Mononuclear cell (primary cell): ENCODE measurements around the gene LTBP1. TPM values are rescaled to one million over a fixed set of nuclear protein-coding genes. Genes with fewer than 3 reads are reported as not detected.

ENCODE experiments used
- H3K27me3 ChIP-seq: 2 replicates; pipeline ENCODE4 v1.6.0; 2011; ENCODE audit warnings: low read length, control low read depth; ENCODE audit not compliant: insufficient read depth
- H3K4me1 ChIP-seq: 2 replicates; pipeline ENCODE4 v1.5.1; 2011; ENCODE audit warnings: mild to moderate bottlenecking, low read length, control low read depth; ENCODE audit not compliant: insufficient read depth
- H3K4me3 ChIP-seq: 2 replicates; pipeline ENCODE4 v1.5.1; 2011; ENCODE audit warnings: mild to moderate bottlenecking, low read length, moderate library complexity
- H3K9me3 ChIP-seq: 2 replicates; pipeline ENCODE4 v1.5.1; 2011; ENCODE audit warnings: low read depth, mild to moderate bottlenecking, control low read depth, low read length
- total RNA-seq: library from RNA; depleted of rRNA; stranded (reverse); fragments of >200 nt; gene quantifications from one replicate; pipeline ENCODE4 v1.2.3, GENCODE V29; 2012

The LTBP1 gene
- total RNA-seq, 1 donor, result 13.6 TPM

DNA sequence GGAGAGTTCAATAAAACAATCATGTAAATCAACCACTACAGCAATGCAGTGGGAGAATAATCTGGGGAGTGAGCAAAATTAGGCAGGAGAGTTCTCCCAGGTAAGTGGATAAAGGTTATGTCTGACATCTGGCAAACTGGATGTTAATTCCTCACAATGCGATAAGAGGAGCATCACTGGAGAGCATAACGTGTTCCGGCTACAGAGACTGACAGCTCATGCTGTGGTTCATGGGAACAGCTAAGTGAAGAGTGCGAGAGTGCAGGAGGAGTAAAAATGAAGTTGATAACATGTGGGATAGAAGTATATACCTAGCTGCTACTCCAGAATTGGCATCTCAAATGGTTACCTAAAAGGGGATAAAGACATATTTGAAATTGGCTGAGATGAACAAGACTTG, 153.2 kb downstream of the LTBP1 start:
- no peak overlapping the region for H3K4me3 ChIP-seq
- H3K27me3 ChIP-seq, result peaks cover 3% of the 10 kb centered on the region
- no peaks in the 10 kb centered on the region for H3K4me1 ChIP-seq
- no peaks in the 10 kb centered on the region for H3K9me3 ChIP-seq

DNA sequence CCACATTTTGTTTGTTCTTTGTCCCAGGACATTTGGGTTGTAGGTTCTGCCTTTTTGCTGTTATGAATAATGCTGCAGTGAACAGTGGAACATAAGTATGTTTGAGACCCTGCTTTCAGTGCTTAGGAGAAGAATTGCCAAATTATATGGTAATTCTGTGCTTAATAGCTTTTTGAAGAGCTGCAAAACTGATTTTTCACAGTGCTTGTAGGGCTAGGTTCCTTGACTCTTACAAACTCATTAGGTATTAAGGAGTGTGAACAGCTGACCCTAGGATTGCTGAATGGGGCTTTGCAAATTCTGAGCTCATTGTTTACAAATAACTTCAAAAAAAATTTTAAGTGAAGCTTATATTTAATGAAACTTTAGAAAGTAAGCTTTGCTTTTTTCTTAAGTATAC, 154.2 kb downstream of the LTBP1 start:
- no peak overlapping the region for H3K4me3 ChIP-seq
- no peaks in the 10 kb centered on the region for H3K4me1 ChIP-seq
- H3K9me3 ChIP-seq, result no peaks in the 10 kb centered on the region
- peaks cover 3% of the 10 kb centered on the region for H3K27me3 ChIP-seq

DNA sequence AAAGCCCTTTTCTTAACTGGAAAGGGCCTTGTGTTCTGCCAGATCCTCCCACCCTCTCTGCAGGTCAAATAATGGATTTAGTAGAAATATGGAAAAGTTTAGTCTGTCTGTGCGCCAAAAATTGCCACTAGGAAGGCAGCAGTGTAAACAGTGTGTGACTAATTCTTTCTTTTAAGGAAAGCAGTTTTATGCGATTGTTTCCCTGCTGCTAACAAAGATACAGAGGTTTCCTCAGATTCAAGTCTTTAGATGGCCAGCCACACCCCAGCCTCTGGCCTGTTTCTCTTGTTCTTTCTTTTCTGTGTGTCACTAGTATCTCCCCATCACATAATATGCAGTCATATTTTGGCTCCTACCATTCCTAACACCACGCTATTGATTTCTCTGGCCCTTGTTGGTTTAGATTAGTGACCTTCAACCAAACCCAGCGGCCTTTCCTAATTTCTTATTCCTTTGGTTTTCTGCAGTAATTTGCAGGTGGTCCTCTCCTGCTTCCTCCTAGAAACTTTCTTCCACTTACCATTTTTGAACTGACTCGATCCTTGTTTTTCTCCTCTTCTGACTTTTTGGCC, 157.4 kb downstream of the LTBP1 start:
- H3K4me1 ChIP-seq, result no peaks in the 10 kb centered on the region
- H3K27me3 ChIP-seq, result peaks cover 3% of the 10 kb centered on the region
- H3K4me3 ChIP-seq, result no peak overlapping the region
- H3K9me3 ChIP-seq, result no peaks in the 10 kb centered on the region

DNA sequence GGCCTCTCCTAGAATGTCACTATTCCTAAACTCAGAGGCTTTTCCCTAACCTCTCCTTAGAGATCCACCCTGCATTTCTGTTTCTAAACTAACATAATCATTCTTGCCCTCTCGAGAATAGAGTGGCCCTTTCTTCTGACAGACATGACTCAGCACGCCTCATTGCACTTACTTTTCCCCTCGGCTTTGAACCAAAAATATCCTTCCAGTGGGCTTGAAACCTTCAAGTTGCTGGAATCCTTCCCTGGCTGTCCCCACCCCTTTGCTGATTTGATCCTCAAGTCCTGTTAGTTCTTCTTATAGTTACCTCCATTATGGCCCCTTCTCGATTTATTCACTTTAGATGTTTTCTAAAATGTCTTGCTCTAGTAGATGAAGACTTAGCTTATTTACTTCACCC, 158.0 kb downstream of the LTBP1 start:
- no peaks in the 10 kb centered on the region for H3K9me3 ChIP-seq
- peaks cover 3% of the 10 kb centered on the region for H3K27me3 ChIP-seq
- no peaks in the 10 kb centered on the region for H3K4me1 ChIP-seq
- H3K4me3 ChIP-seq, result no peak overlapping the region

- Histone ChIP-seq H3K27me3 (peaks cover 3% of the 10 kb centered on the region), H3K9me3 (no peaks in the 10 kb centered on the region)
Observed at GRCh38 chr2:33106115-33106514, 159.4 kb downstream of the LTBP1 start.

DNA sequence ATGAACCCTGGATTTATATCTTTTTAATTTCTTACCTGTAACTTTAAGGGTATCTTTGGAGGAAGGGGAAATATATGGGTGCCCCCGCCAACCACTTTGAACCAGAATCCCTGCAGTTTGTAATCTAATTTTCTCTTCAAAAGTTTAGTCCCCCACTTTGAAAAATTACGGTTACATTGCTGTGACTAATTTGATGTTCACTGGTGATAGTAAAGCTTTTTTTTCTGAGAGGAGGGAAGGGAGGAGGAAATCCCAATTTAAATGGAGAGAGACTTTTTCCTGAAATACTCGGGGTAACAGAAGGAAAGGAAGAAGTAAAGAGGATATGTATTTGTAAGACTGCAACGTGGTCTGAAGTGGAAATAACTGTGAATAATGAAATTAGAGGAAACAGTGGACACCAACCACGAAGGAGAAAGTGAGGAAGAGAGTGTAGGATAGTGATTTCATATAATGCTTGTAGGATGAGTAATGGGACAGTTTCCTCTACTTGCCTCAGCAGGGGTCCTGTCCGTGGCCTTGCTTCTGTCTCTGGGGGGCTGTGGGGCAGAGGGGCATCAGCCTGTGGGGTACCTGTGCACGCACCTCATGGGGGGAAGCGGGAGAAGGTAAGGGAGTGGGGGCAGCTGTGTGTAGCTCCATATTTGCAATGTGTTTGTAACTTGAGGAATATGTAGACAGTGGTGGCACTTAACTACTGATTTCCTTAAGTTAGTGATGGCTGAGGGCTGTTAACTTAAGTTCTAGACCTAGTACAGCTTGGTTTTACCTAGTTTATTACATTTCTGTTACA, 161.1 kb downstream of the LTBP1 start:
- no peaks in the 10 kb centered on the region for H3K9me3 ChIP-seq
- H3K27me3 ChIP-seq, result no peaks in the 10 kb centered on the region
- H3K4me3 ChIP-seq, result no peak overlapping the region
- no peaks in the 10 kb centered on the region for H3K4me1 ChIP-seq

More at GRCh38 chr2:33106115-33106514, 159.4 kb downstream of the LTBP1 start:
- Histone ChIP-seq H3K4me1 (no peaks in the 10 kb centered on the region), H3K4me3 (no peak overlapping the region)

GRCh38 chr2:33108483-33109443, 162.0 kb downstream of the LTBP1 start:
- no peaks in the 10 kb centered on the region for H3K27me3 ChIP-seq
- H3K4me3 ChIP-seq, result no peak overlapping the region
- no peaks in the 10 kb centered on the region for H3K9me3 ChIP-seq
- no peaks in the 10 kb centered on the region for H3K4me1 ChIP-seq

DNA sequence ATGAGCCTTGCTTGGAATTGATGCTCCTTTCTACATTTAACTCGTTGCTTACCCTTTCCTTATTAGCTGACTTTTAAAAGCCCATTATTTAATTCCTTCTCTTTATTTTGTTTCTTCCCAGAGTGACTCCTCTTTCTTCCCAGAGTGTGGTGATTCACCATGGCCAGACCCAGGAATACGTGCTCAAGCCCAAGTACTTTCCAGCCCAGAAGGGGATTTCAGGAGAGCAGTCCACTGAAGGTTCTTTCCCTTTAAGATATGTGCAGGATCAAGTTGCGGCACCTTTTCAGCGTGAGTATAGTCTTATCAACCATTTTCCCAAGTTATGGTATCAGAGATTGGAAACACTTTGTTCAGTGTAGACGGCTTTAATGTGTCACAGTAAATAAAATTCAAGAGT, 163.7 kb downstream of the LTBP1 start:
- no peaks in the 10 kb centered on the region for H3K9me3 ChIP-seq
- no peak overlapping the region for H3K4me3 ChIP-seq
- H3K4me1 ChIP-seq, result no peaks in the 10 kb centered on the region
- H3K27me3 ChIP-seq, result no peaks in the 10 kb centered on the region

GRCh38 chr2:33111002-33111446, 164.3 kb downstream of the LTBP1 start:
- no peak overlapping the region for H3K4me3 ChIP-seq
- H3K9me3 ChIP-seq, result no peaks in the 10 kb centered on the region
- H3K27me3 ChIP-seq, result no peaks in the 10 kb centered on the region
- no peaks in the 10 kb centered on the region for H3K4me1 ChIP-seq

- no peaks in the 10 kb centered on the region for H3K27me3 ChIP-seq
- no peak overlapping the region for H3K4me3 ChIP-seq
- H3K9me3 ChIP-seq, result no peaks in the 10 kb centered on the region
- no peaks in the 10 kb centered on the region for H3K4me1 ChIP-seq
Observed at GRCh38 chr2:33115196-33115595, 168.4 kb downstream of the LTBP1 start.

- Histone ChIP-seq H3K4me3 (no peak overlapping the region), H3K4me1 (no peaks in the 10 kb centered on the region), H3K27me3 (no peaks in the 10 kb centered on the region), H3K9me3 (no peaks in the 10 kb centered on the region)
Observed at GRCh38 chr2:33115728-33116127, 169.0 kb downstream of the LTBP1 start.

- H3K4me1 ChIP-seq, result no peaks in the 10 kb centered on the region
- H3K9me3 ChIP-seq, result no peaks in the 10 kb centered on the region
- no peaks in the 10 kb centered on the region for H3K27me3 ChIP-seq
- no peak overlapping the region for H3K4me3 ChIP-seq
Observed at GRCh38 chr2:33116799-33117198, 170.0 kb downstream of the LTBP1 start.

DNA sequence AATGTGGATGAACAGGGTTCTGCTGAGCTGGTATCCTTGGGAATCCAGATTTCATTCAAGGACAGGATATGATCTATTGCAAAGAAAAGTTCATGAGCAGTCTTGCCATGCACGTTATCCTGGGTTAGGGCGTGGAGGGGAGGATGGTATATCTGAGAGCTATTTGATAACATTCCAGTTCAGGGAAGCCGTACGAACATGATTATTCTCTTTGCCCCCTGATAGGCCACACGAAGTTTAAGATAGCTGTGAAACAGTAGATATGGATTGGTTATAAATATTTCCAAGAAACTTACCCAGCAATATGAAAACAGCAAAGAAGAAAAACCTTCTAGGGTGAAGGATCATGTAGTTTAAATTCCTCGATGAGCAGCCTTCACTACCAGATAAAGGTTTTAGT, 171.9 kb downstream of the LTBP1 start:
- Histone ChIP-seq H3K4me3 (no peak overlapping the region), H3K9me3 (no peaks in the 10 kb centered on the region), H3K4me1 (no peaks in the 10 kb centered on the region), H3K27me3 (no peaks in the 10 kb centered on the region)

DNA sequence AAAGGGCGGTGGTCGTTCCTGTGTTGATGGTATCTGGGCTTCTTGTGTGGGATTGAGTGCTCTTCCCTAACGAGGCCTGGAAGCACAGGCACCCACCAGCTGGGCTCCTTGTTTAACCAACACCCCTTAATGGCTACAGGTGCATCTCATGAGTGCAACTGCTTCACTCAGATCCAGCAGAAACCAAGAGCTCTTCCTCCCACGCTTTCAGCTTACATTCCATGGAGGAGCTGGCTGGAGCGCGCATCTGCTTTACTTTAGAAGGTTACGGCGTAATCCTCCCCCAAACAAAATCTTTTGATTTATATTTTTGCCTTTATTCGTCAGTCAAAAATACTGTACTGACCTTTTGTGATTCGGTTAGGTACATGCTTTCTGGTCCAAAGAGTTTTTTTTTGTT, 174.7 kb downstream of the LTBP1 start:
- Histone ChIP-seq H3K4me3 (no peak overlapping the region), H3K4me1 (no peaks in the 10 kb centered on the region), H3K9me3 (no peaks in the 10 kb centered on the region), H3K27me3 (no peaks in the 10 kb centered on the region)

GRCh38 chr2:33121925-33122324, 175.2 kb downstream of the LTBP1 start:
- H3K9me3 ChIP-seq, result no peaks in the 10 kb centered on the region
- H3K27me3 ChIP-seq, result no peaks in the 10 kb centered on the region
- H3K4me1 ChIP-seq, result no peaks in the 10 kb centered on the region
- no peak overlapping the region for H3K4me3 ChIP-seq
